Measurements from ENCODE around the gene TMEM40. TPM values are rescaled to one million over a fixed set of nuclear protein-coding genes. Genes with fewer than 3 reads are reported as not detected.

TMEM40 gene
- total RNA-seq, 1 donor from 2014 or later, result 7.8 TPM

GRCh38 chr3:12737833-12738232 lies 21.2 kb downstream of the TMEM40 start:
- Mint-ChIP-seq H3K36me3 (no peaks in the 10 kb centered on the region), H3K27me3 (ENCODE audit: low read depth) (no peaks in the 10 kb centered on the region), H3K27ac (no peak overlapping the region), H3K4me1 (peaks cover 3% of the 10 kb centered on the region), H3K4me3 (no peak overlapping the region), H3K9me3 (no peaks in the 10 kb centered on the region)
- DNase-seq (ENCODE audit: low spot score in 2 of 2, unreplicated experiment in 2 of 2), result no peak
- TF ChIP-seq, protein P1, sequence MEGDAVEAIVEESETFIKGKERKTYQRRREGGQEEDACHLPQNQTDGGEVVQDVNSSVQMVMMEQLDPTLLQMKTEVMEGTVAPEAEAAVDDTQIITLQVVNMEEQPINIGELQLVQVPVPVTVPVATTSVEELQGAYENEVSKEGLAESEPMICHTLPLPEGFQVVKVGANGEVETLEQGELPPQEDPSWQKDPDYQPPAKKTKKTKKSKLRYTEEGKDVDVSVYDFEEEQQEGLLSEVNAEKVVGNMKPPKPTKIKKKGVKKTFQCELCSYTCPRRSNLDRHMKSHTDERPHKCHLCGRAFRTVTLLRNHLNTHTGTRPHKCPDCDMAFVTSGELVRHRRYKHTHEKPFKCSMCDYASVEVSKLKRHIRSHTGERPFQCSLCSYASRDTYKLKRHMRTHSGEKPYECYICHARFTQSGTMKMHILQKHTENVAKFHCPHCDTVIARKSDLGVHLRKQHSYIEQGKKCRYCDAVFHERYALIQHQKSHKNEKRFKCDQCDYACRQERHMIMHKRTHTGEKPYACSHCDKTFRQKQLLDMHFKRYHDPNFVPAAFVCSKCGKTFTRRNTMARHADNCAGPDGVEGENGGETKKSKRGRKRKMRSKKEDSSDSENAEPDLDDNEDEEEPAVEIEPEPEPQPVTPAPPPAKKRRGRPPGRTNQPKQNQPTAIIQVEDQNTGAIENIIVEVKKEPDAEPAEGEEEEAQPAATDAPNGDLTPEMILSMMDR (IDR thresholded peaks at IDR 0.05; ENCODE audit: unreplicated experiment), result no peak

DNA sequence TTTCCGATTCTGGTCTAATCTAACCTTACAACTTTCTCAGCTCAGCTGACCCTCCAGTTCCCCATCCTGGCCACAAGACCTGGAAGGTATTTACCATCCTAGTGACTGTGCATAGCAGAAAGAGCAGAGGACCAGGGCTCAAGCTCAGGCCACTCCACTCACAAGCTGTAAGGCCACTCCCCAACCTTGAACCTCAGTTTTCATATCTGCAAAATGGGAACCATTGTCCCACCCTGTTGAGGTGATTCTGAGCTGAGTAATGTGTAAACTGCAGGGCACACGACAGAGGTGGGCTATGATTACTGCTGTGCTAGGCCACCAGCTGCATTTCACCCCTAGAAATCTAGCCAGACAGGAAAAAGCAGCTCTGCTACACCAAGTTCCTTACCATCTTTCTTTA lies 21.7 kb downstream of the TMEM40 start:
- H3K27ac Mint-ChIP-seq, result no peak overlapping the region
- no peaks in the 10 kb centered on the region for H3K36me3 Mint-ChIP-seq
- H3K27me3 Mint-ChIP-seq (ENCODE audit: low read depth), result no peaks in the 10 kb centered on the region
- no peak overlapping the region for H3K4me3 Mint-ChIP-seq
- H3K4me1 Mint-ChIP-seq, result peaks cover 3% of the 10 kb centered on the region
- DNase-seq (ENCODE audit: low spot score in 2 of 2, unreplicated experiment in 2 of 2), result no peak
- peaks cover 5% of the 10 kb centered on the region for H3K9me3 Mint-ChIP-seq
- TF ChIP-seq, protein P1 (IDR thresholded peaks at IDR 0.05; ENCODE audit: unreplicated experiment), result no peak

- H3K27me3 Mint-ChIP-seq (ENCODE audit: low read depth), result no peaks in the 10 kb centered on the region
- TF ChIP-seq, protein P1 (IDR thresholded peaks at IDR 0.05; ENCODE audit: unreplicated experiment), result no peak
- no peak for DNase-seq (ENCODE audit: low spot score in 2 of 2, unreplicated experiment in 2 of 2)
- H3K9me3 Mint-ChIP-seq, result peaks cover 7% of the 10 kb centered on the region
- peaks cover 6% of the 10 kb centered on the region for H3K4me1 Mint-ChIP-seq
- H3K36me3 Mint-ChIP-seq, result no peaks in the 10 kb centered on the region
- no peak overlapping the region for H3K4me3 Mint-ChIP-seq
- no peak overlapping the region for H3K27ac Mint-ChIP-seq
Observed at GRCh38 chr3:12734960-12735359, 24.1 kb downstream of the TMEM40 start.

DNA sequence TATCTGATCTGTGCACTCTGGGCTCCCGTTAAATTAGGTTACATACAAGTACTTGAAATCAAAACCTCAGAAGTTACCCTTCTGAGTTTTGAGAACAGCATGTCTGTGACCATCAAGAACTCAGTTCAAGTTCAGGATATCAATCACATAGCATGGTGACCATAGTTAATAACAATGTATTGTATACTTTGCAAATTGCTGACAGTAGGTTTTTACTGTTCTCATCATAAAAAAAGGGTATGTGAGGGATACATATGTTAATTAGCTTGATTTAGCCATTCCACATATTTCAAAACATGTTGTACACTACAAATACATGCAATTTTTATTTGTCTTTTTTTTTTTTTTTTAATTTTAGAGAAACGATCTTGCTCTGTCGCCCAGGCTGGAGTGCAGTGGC lies 25.5 kb downstream of the TMEM40 start:
- Mint-ChIP-seq H3K9me3 (peaks cover 7% of the 10 kb centered on the region), H3K27ac (no peak overlapping the region), H3K4me1 (peaks cover 14% of the 10 kb centered on the region), H3K27me3 (ENCODE audit: low read depth) (no peaks in the 10 kb centered on the region), H3K4me3 (no peak overlapping the region), H3K36me3 (no peaks in the 10 kb centered on the region)
- no peak for DNase-seq (ENCODE audit: low spot score in 2 of 2, unreplicated experiment in 2 of 2)
- TF ChIP-seq, protein P1 (IDR thresholded peaks at IDR 0.05; ENCODE audit: unreplicated experiment), result no peak

DNA sequence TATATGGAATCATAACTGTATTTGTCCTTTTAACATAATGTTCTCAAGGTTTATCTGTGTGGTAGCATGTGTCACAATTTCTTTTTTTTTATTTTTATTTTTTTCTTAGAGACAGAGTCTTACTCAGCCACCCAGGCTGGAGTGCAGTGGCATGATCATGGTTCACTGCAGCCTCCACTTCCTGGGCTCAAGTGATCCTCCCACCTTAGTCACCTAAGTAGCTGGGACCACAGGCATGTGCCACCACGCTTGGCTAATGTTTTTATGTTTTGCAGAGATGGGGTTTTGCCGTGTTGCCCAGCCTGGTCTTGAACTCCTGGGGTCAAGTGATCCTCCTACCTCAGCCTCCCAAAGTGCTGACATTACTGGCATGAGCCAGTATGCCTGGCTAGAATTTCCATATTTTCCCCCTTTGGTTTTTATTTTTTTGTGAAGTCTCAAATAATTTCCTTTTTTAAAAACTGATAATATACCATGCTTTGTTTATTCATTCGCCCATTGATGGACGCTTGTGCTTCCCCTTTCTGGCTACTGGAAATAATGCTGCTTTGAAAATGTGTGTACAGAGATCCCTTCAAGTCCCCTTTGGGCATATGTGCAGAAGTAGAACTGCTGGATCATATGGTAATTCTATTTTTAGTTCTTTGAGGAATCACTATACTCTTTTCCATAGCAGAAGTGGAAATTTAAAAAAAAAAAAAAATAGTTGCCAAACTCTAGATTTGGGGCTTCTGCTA lies 28.4 kb downstream of the TMEM40 start:
- Mint-ChIP-seq H3K4me3 (no peak overlapping the region), H3K4me1 (peaks cover 15% of the 10 kb centered on the region), H3K36me3 (no peaks in the 10 kb centered on the region), H3K27ac (peak overlapping the region; percentile 68), H3K9me3 (peaks cover 7% of the 10 kb centered on the region), H3K27me3 (ENCODE audit: low read depth) (no peaks in the 10 kb centered on the region)
- no peak for DNase-seq (ENCODE audit: low spot score in 2 of 2, unreplicated experiment in 2 of 2)
- TF ChIP-seq, protein P1 (IDR thresholded peaks at IDR 0.05; ENCODE audit: unreplicated experiment), result no peak

Measured in mesothelial cell of epicardium (in vitro differentiated cells).